ENCODE results near the gene ZMYM4. TPM values are rescaled to one million over a fixed set of nuclear protein-coding genes. Genes with fewer than 3 reads are reported as not detected.

Gene ZMYM4
- total RNA-seq, 3 donors from 2014 or later (not counting 1 experiment from before 2014, with no cell fraction given): 41.0 to 48.0 (median 45.8) TPM

- H3K27ac ChIP-seq (ENCODE audit: low read length): no peak overlapping the region
- no peaks in the 10 kb centered on the region for H3K27me3 Mint-ChIP-seq (ENCODE audit: low read depth in 2 of 2)
- H3K4me1 ChIP-seq (ENCODE audit: control insufficient read depth, insufficient read depth, low read length): no peaks in the 10 kb centered on the region
- no peak overlapping the region for H3K4me3 Mint-ChIP-seq
- H3K27me3 ChIP-seq (ENCODE audit: control insufficient read depth, insufficient read depth, low read length): no peaks in the 10 kb centered on the region
- no peak for DNase-seq
- no peaks in the 10 kb centered on the region for H3K36me3 ChIP-seq (ENCODE audit: control insufficient read depth, insufficient read depth, low read length)
- no peak for TF ChIP-seq CTCF (IDR thresholded peaks at IDR 0.05)
- H3K9me3 Mint-ChIP-seq: no peaks in the 10 kb centered on the region
- WGBS (ENCODE audit: insufficient coverage): 100% methylated on average over 1 of the region's 1 CpG
- no peak for ATAC-seq
- no peak overlapping the region for H3K4me3 ChIP-seq (ENCODE audit: low read length)
- intact Hi-C loops (cut with micrococcal nuclease): no loop called here
- H3K36me3 Mint-ChIP-seq: no peaks in the 10 kb centered on the region
- peaks cover 9 to 16% of the 10 kb centered on the region in 2 donors for H3K4me1 Mint-ChIP-seq
- no peak overlapping the region for H3K27ac Mint-ChIP-seq
- no peaks in the 10 kb centered on the region for H3K9me3 ChIP-seq (ENCODE audit: control insufficient read depth, insufficient read depth, low read length)
Measured at GRCh38 chr1:35316264-35316663, 47.8 kb downstream of the ZMYM4 start.

- Histone ChIP-seq H3K36me3 (ENCODE audit: control insufficient read depth, insufficient read depth, low read length) (no peaks in the 10 kb centered on the region), H3K27me3 (ENCODE audit: control insufficient read depth, insufficient read depth, low read length) (no peaks in the 10 kb centered on the region), H3K9me3 (ENCODE audit: control insufficient read depth, insufficient read depth, low read length) (no peaks in the 10 kb centered on the region), H3K27ac (ENCODE audit: low read length) (no peak overlapping the region), H3K4me3 (ENCODE audit: low read length) (no peak overlapping the region), H3K4me1 (ENCODE audit: control insufficient read depth, insufficient read depth, low read length) (no peaks in the 10 kb centered on the region)
- 92% methylated on average over 4 of the region's 4 CpGs for WGBS (ENCODE audit: insufficient coverage)
- no peaks in the 10 kb centered on the region for H3K9me3 Mint-ChIP-seq
- DNase-seq (no peak), ATAC-seq (no peak)
- intact Hi-C loops (cut with micrococcal nuclease): no loop called here
- no peaks in the 10 kb centered on the region for H3K36me3 Mint-ChIP-seq
- H3K27ac Mint-ChIP-seq: no peak overlapping the region
- no peak for TF ChIP-seq CTCF (IDR thresholded peaks at IDR 0.05)
- H3K4me1 Mint-ChIP-seq: peaks cover 22 to 26% of the 10 kb centered on the region in 2 donors
- H3K27me3 Mint-ChIP-seq (ENCODE audit: low read depth in 2 of 2): no peaks in the 10 kb centered on the region
- no peak overlapping the region for H3K4me3 Mint-ChIP-seq
Measured at GRCh38 chr1:35319988-35320713, 51.6 kb downstream of the ZMYM4 start.

GRCh38 chr1:35320937-35321336 lies 52.4 kb downstream of the ZMYM4 start:
- H3K27ac Mint-ChIP-seq: peak overlapping the region in 1 of 2 donors; percentile 29
- H3K4me1 ChIP-seq (ENCODE audit: control insufficient read depth, insufficient read depth, low read length): no peaks in the 10 kb centered on the region
- intact Hi-C loops (cut with micrococcal nuclease): no loop called here
- TF ChIP-seq CTCF (IDR thresholded peaks at IDR 0.05): no peak
- H3K9me3 ChIP-seq (ENCODE audit: control insufficient read depth, insufficient read depth, low read length): no peaks in the 10 kb centered on the region
- no peak overlapping the region for H3K27ac ChIP-seq (ENCODE audit: low read length)
- H3K4me3 Mint-ChIP-seq: no peak overlapping the region
- ATAC-seq (no peak), DNase-seq (no peak)
- no peaks in the 10 kb centered on the region for H3K36me3 ChIP-seq (ENCODE audit: control insufficient read depth, insufficient read depth, low read length)
- peaks cover 23 to 27% of the 10 kb centered on the region in 2 donors for H3K4me1 Mint-ChIP-seq
- H3K27me3 Mint-ChIP-seq (ENCODE audit: low read depth in 2 of 2): no peaks in the 10 kb centered on the region
- H3K27me3 ChIP-seq (ENCODE audit: control insufficient read depth, insufficient read depth, low read length): no peaks in the 10 kb centered on the region
- H3K9me3 Mint-ChIP-seq: no peaks in the 10 kb centered on the region
- 97% methylated on average over 3 of the region's 3 CpGs for WGBS (ENCODE audit: insufficient coverage)
- H3K4me3 ChIP-seq (ENCODE audit: low read length): no peak overlapping the region
- no peaks in the 10 kb centered on the region for H3K36me3 Mint-ChIP-seq

GRCh38 chr1:35324486-35324885 lies 56.0 kb downstream of the ZMYM4 start:
- Mint-ChIP-seq H3K27ac (no peak overlapping the region), H3K4me1 (peaks cover 17 to 20% of the 10 kb centered on the region in 2 donors), H3K36me3 (no peaks in the 10 kb centered on the region), H3K9me3 (no peaks in the 10 kb centered on the region), H3K27me3 (ENCODE audit: low read depth in 2 of 2) (no peaks in the 10 kb centered on the region), H3K4me3 (no peak overlapping the region)
- intact Hi-C loops (cut with micrococcal nuclease): no loop called here
- ATAC-seq (no peak), DNase-seq (no peak)
- Histone ChIP-seq H3K27me3 (ENCODE audit: control insufficient read depth, insufficient read depth, low read length) (no peaks in the 10 kb centered on the region), H3K9me3 (ENCODE audit: control insufficient read depth, insufficient read depth, low read length) (no peaks in the 10 kb centered on the region), H3K27ac (ENCODE audit: low read length) (no peak overlapping the region), H3K36me3 (ENCODE audit: control insufficient read depth, insufficient read depth, low read length) (peaks cover 3% of the 10 kb centered on the region), H3K4me3 (ENCODE audit: low read length) (no peak overlapping the region), H3K4me1 (ENCODE audit: control insufficient read depth, insufficient read depth, low read length) (no peaks in the 10 kb centered on the region)
- 100% methylated on average over 1 of the region's 1 CpG for WGBS (ENCODE audit: insufficient coverage)
- no peak for TF ChIP-seq CTCF (IDR thresholded peaks at IDR 0.05)

All from natural killer cell (primary cell).